AG08396 (cell line): ENCODE results near the gene HINT2.

Experiments
- DNase-seq: peaks from one replicate; pipeline ENCODE4 v3.0.0; 2012; ENCODE audit warnings: low spot score, mixed read lengths

The HINT2 gene

GRCh38 chr9:35811381-35812024 is 3.3 kb downstream of the HINT2 start:
- DNase-seq: no peak

- DNase-seq: no peak
Observed at GRCh38 chr9:35810122-35810521, 4.7 kb downstream of the HINT2 start.

DNA sequence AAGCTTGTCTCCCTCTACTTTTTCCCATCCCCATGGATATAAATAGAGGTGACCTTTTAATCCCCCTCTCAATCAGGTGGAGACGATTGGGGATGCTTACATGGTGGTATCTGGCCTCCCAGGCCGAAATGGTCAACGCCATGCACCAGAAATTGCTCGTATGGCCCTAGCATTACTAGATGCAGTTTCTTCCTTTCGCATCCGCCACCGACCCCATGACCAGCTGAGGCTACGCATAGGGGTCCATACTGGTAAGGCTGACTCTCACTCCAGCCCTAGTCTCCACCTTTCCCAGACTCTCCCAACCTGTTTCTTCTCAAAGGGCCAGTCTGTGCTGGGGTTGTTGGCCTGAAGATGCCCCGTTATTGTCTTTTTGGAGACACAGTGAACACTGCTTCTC is 6.4 kb downstream of the HINT2 start:
- no peak for DNase-seq

DNA sequence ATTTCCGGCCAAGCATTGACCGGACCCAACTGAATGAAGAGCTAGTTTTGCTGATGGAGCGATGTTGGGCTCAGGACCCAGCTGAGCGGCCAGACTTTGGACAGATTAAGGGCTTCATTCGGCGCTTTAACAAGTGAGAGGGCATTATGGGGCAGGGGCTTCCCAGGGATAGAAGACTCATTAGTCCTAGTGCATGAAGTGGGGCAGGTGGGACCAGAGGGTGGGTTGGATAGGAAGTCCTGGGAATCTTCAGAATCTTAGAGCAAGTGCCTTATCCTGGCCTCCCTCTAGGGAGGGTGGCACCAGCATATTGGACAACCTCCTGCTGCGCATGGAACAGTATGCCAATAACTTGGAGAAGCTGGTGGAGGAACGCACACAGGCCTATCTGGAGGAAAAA is 8.7 kb downstream of the HINT2 start:
- no peak for DNase-seq

GRCh38 chr9:35801328-35802128 is 13.3 kb downstream of the HINT2 start:
- DNase-seq: no peak

DNA sequence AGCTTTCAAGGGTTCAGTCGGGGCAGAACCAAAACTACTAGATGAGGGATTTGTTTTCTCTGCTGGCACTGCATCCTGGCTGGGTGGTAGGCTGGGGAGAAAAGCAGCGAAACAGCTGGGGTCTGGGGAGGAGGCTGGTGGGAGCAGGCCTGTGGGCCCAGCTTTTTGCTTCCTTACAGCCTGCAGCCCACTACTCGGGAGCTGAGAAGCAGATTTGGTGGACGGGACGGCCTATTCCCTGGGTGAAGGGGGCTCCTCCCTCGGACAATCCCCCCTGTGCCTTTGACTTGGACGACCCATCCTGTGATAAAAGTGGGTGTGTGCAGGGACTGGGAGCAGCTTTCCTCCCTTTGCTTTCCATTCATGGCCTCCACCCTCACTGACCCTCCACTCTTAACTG is 14.3 kb downstream of the HINT2 start:
- DNase-seq: no peak

DNA sequence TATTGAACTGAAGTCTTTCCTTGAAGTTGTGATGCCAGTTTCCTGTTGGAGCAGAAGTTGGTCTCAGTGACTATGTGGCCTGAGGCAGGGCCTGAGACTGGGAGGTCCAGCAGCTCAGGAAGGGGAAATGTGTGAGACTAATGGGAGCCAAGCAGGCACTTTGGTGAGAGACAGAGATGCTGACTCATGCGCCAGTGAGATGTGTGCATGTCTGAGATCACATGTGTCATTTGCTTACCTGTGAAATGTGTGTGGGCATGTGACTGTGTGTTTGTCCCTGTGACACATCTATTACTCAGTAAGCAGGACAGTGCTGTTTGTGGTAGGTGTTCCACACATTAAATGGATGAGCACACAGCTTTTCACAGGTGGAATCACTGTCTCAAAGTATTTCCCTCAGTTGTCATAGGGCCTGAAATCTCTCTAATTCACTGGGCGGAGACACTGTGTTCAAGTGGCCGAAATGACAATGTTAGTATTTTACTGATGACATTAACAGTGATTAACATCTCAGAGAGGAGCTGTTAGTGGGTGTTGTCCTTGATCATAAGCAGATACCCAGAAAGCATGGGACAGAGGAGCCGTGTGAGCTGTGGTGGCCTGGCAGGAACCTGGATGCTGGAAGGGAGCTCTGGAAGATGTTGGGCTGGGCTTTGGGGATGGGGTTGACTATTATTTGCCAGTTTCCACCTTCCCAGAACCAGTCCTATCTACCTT is 16.0 kb downstream of the HINT2 start:
- DNase-seq: peak; percentile 39

- no peak for DNase-seq
Observed at GRCh38 chr9:35797311-35798109, 17.3 kb downstream of the HINT2 start.

DNA sequence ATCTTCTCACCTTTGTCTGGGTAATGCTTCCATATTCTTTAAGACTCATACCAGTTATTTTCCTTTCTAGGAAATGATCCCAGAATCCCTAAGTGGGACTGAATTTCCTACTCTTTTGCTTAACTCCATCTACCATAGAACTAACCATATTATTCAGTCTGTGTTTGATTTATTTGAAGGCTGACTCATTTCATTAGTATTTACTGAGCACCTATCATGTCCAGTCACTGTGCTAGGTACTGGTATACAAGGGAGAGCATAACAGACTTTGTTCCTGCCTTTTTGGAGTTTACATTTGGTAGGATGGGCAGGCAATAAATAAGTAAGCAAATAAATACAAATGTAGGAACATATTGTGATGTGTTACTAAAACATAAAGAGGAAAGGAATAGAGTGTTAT is 19.1 kb downstream of the HINT2 start:
- no peak for DNase-seq

DNA sequence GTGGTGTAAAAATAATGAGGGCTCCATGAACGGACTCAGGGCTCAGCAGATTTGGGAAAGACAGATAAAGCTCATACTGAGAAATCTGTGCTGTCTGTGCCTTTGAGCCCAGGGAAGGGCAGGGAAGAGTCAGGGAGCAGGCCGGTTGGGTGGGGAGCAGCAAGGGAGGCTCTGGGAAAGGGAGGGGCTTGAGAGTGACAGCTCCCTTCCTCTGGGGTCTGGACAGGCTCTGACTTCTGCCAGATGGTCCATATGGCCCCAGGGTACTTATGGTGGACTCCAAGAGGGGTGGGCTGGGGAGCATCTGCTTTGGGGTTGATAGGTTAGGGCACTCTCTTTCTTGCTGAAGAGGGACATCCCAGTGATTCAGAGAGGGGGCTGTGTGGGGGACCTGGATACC is 21.4 kb downstream of the HINT2 start:
- no peak for DNase-seq

DNA sequence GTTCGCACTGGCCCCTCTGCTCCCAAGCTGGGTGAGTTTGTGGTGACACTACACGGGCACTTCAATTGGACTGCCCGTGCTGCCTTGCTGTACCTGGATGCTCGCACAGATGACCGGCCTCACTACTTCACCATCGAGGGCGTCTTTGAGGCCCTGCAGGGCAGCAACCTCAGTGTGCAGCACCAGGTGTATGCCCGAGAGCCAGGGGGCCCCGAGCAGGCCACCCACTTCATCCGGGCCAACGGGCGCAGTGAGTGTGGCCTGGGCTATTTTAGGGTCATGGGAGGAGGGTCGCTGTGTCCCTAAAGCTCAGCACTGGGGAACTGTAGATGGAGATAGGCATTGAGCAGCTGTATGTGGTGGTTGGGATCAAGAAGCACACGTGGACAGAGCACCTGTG is 22.0 kb downstream of the HINT2 start:
- no peak for DNase-seq

DNA sequence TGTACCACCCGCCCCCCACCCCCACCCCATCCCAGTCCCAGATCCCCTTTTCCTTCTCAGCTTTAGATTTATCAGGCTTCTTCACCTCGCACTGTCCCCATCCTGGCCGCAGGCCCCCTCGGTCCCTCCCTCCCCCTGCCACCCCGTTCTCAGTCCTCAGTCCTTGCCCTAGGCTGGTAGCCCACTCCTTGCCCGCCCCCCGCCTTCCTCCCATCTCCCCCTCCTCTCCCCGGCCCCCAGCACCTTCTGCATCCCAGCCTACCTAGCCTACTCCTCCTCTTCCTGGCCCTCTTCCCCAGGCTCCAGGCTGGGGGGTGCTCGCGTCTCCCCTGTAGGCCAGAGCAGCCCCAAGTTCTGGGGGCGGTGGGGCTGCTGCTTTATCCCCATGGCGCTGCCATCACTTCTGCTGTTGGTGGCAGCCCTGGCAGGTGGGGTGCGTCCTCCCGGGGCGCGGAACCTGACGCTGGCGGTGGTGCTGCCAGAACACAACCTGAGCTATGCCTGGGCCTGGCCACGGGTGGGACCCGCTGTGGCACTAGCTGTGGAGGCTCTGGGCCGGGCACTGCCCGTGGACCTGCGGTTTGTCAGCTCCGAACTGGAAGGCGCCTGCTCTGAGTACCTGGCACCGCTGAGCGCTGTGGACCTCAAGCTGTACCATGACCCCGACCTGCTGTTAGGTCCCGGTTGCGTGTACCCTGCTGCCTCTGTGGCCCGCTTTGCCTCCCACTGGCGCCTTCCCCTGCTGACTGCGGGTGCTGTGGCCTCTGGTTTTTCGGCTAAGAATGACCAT is 22.6 kb downstream of the HINT2 start:
- DNase-seq: no peak

DNA sequence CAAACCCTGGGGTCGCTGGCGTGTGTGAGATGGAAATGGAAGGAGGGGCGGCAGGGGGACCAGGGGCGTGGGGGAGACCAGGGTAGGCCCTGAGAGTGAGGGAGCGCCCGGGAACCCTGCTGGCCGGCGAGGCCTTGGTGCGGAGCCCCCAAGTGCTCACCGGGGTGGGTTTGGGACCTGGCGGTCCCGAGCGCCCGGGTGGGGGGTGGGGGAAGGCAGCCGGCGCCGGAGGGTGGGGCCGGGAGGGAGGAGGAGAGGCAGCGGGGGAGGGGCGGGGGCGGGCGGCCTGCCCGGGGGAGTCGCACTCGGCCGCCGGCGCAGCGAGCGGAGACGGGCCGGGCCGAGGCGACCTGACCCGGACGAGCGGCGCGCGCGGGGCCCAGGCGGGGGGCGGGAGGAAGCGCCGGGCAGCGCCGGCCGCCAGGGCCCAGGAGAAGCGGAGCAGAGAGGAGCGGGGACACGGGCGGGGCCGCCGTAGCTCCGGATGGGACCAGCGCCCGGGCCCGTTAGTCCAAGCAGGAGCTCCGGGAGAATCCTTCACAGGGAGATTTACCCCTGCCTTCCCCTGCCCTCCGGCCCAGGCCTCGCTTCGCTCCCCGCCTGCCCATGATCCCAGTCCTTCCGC is 23.4 kb downstream of the HINT2 start, which contains the start of gene NPR2:
NPR2 (plus strand) TSS at position 295 of the 625 bp plus-strand sequence. CDS start 818 bp downstream, outside the sequence.
- DNase-seq: peak; percentile 80

DNA sequence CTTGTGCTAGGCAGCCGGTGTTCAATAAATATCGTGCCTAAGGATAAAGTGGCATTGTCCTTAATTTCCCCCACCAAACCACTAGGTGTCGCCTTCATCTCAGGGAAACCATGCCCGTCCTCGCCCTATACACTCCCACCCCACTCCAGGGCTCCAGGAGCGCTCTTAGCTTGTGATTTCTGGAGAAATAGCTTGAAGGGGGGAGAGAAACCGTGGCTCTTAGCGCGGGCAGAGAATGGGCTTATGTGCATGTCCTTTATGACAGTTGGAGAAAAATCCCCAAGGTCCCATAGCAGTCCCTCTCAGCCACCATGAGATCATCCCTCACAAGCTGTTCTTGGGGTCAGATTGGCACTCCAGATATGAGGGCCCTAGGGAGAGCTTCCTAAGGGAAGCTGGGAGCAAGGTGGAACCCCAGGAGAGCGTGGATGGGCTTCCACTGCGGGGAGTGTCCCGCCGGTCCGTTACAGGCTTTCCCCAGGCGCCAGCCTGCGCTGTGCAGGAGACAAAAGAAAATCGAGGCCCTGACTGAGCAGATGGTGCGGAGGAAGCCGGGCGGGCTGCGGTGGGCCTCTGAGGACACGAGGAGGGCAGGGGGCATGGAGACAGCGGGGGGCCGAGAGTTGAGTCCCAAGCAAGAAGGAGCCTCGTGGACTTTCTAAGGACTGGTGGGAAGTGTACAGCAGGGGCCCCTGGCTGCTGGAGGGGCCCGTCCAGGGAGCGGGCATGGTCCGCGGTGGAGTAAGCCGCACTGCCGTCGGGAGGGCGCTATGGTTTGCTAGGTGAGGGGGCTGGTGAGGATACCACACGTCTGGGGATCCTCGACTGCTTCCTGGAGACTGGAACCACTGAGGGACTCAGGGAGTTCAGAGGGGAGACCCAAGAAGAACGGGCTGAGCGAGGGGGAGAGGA is 24.2 kb downstream of the HINT2 start:
- peak; percentile 90 for DNase-seq

- no peak for DNase-seq
Observed at GRCh38 chr9:35790025-35790384, 24.8 kb downstream of the HINT2 start.

- no peak for DNase-seq
Observed at GRCh38 chr9:35789541-35789940, 25.3 kb downstream of the HINT2 start.

DNA sequence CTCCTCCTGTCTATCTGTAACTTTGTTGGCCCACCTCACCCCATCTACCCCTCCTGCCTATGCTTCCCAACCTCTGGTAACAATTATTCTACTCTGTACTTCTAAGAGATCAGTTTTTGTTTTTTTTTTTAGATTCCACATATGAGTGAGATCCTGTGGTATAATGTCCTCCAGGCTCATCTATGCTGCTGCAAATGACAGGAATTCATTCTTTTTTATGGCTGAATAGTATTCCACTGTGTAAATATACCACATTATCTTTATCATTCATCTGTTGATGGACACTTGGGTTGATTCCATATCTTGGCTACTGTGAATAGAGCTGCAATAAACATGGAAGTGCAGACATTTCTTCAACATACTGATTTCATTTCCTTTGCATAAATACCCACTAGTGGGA is 31.4 kb downstream of the HINT2 start:
- no peak for DNase-seq

GRCh38 chr9:35781066-35781465 is 33.8 kb downstream of the HINT2 start:
- DNase-seq: no peak

DNA sequence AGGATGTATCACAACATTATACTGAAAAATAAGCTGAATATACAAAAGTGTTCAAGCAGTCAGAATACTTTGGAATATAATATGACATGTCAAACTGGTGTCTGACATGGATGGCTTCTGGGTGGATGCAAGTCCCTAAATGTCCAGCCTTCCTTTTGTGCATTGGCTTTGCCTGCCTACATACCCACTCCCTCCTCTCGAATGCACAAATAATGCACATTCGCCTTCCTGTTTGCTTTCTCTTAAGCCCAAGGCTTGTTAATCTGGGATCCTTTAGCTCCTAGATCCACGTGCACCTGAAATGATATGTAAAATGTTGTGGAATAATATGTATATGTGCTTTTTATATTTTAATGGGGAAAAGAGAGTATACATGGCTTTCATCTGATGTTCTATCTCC is 36.3 kb downstream of the HINT2 start:
- no peak for DNase-seq

- no peak for DNase-seq
Observed at GRCh38 chr9:35776018-35776417, 38.8 kb downstream of the HINT2 start.
